Thymus (tissue), 11 donors: Measurements from ENCODE around the gene SLC4A4. TPM values are rescaled to one million over a fixed set of nuclear protein-coding genes. Genes with fewer than 3 reads are reported as not detected.

Source experiments
- DNase-seq, 9 donors: peaks; one replicate each; pipeline ENCODE4 v3.0.0-alpha.2; 2013; ENCODE audit warnings: low spot score in 9 of 9, low read depth in 6 of 9, missing footprints in 1 of 9
- H3K27ac ChIP-seq, 2 donors: one replicate each; pipeline ENCODE4 v1.5.1; 2013; ENCODE audit warnings: control low read depth in 1 of 2, low read depth in 1 of 2, low read length in 1 of 2, mild to moderate bottlenecking in 1 of 2, moderate library complexity in 1 of 2
- H3K27me3 ChIP-seq, 2 donors: one replicate each; pipeline ENCODE4 v1.5.1; 2013; ENCODE audit warnings: low read length in 1 of 2; ENCODE audit not compliant: control insufficient read depth in 2 of 2, insufficient read depth in 1 of 2
- H3K36me3 ChIP-seq, 2 donors: one replicate each; pipeline ENCODE4 v1.5.1; 2013; ENCODE audit warnings: low read length in 1 of 2, mild to moderate bottlenecking in 1 of 2, moderate library complexity in 1 of 2; ENCODE audit not compliant: control insufficient read depth in 2 of 2, insufficient read depth in 2 of 2
- H3K4me1 ChIP-seq, 2 donors: one replicate each; pipeline ENCODE4 v1.5.1; 2013; ENCODE audit warnings: low read length in 2 of 2; ENCODE audit not compliant: control insufficient read depth in 2 of 2, insufficient read depth in 2 of 2
- H3K4me3 ChIP-seq, 2 donors: one replicate each; pipeline ENCODE4 v1.5.1; 2013; ENCODE audit warnings: low read length in 2 of 2, control low read depth in 1 of 2, mild to moderate bottlenecking in 1 of 2
- H3K9me3 ChIP-seq, 2 donors: one replicate each; pipeline ENCODE4 v1.5.1; 2013; ENCODE audit warnings: low read length in 1 of 2, mild to moderate bottlenecking in 1 of 2; ENCODE audit not compliant: control insufficient read depth in 2 of 2, insufficient read depth in 1 of 2
- WGBS: extraction: QIAGEN DNeasy Blood & Tissue Kit; methylation state at CpG from one replicate; pipeline ENCODE4 v1.1.7; 2013; 5-methylcytosine and 5-hydroxymethylcytosine counted together
- polyA plus RNA-seq: library from polyadenylated mRNA; stranded (reverse); fragments of 200-250 nt; gene quantifications from one replicate; pipeline ENCODE4 v1.2.3, GENCODE V29; 2013
- total RNA-seq: library from RNA; stranded (reverse); fragments of 120-200 nt; gene quantifications from one replicate; pipeline ENCODE4 v1.2.4, GENCODE V29; 2013
- donor health status: healthy.

The SLC4A4 gene
- total and polyA plus RNA-seq, 2 donors = 1.7 to 6.8 TPM

DNA sequence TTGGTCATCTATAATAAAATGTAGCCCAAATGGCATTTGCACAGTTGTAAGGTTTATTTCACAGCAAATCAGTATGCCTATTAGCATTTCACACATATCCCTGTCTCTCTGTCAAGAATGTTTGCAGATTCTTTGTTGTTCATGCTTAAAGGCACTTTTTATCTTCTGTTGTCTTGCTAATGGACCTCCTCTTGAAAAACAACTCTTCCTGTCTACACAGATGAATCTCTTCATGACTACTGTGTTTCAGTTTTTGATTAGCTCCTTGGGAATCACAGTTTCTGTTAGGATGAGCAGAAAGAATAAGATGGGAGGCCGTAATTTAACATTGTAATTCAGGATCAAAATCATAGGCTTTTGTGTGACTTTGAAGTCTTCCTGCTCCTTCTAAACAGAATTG, 35.5 kb upstream of the SLC4A4 start:
- Histone ChIP-seq H3K36me3 (no peaks in the 10 kb centered on the region), H3K9me3 (no peaks in the 10 kb centered on the region), H3K4me1 (no peaks in the 10 kb centered on the region), H3K27me3 (no peaks in the 10 kb centered on the region), H3K4me3 (no peak overlapping the region), H3K27ac (no peak overlapping the region)
- DNase-seq = no peak
- WGBS = 95% methylated on average over 1 of the region's 1 CpG

DNA sequence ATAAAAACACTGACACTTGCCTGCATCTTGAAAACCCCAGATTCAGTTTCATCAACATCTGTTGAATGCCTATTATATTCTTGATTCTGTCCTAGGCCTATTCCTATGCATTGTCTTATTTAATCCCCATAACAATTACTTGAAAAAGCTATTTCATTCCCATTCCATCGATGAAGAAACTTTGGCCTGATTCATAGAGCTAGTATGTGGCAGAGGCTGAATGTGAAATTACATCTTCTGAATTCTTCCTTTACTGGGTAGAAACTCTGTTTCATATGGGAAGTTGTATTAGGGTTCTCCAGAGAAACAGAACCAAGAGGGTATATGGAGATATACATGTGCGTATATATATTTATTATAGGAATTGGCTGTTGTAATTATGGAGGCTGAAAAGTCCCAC, 35.0 kb upstream of the SLC4A4 start:
- no peak overlapping the region for H3K27ac ChIP-seq
- peaks cover 0 to 5% of the 10 kb centered on the region in 2 donors for H3K9me3 ChIP-seq
- WGBS = 96% methylated on average over 2 of the region's 2 CpGs

DNA sequence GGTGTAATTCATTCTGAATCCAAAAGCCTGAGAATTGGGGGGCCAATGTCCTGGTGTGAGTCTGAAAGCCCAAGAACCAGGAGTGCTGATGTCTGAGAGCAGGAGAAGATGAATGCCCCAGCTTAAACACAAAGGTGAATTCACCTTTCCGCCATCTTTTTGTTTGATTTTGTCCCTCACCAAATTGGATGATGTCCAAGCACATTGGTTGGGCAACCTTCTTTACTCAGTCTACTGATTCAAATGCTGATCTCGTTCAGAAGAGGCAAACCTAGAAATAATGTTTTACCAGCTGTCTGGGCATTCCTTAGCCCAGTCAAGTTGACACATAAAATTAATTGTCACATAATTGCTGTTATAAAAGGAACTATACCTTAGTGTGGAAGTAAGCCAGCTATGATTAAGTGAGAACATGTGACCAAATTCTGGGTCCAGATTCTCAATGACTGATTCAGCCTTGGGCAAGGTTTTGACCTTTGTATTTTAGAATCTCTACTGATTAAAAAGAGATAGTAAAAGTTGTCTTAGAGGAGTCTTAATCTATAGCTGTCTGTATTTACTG, 34.5 kb upstream of the SLC4A4 start:
- DNase-seq = no peak
- WGBS = 96% methylated on average over 2 of the region's 2 CpGs

More for the DNA sequence above, 35.0 kb upstream of the SLC4A4 start:
- Histone ChIP-seq H3K4me1 (no peaks in the 10 kb centered on the region), H3K36me3 (no peaks in the 10 kb centered on the region), H3K27me3 (no peaks in the 10 kb centered on the region), H3K4me3 (no peak overlapping the region)
- DNase-seq = no peak

DNA sequence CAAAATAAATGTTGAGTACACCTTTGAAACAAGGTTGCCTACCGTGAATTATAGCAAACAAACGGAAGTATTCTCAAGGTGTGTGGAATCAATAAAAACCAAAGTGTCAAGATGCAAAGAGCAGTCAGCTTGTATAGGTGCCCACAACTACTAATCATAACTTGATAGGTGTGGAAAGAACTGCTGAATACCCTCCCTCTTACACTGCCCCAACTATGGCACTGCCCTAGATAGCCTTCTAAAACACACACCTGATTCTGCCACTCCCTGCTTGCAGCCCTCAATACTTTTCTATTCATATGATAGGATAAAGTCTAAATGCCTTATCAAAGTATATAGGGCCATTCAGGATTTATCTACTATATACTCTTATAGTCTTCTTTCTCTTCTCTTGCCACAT, 31.1 kb upstream of the SLC4A4 start:
- Histone ChIP-seq H3K4me3 (no peak overlapping the region), H3K9me3 (peaks cover 0 to 5% of the 10 kb centered on the region in 2 donors), H3K4me1 (no peaks in the 10 kb centered on the region), H3K36me3 (no peaks in the 10 kb centered on the region), H3K27ac (no peak overlapping the region), H3K27me3 (no peaks in the 10 kb centered on the region)
- WGBS = 100% methylated on average over 2 of the region's 2 CpGs
- no peak for DNase-seq

More for the DNA sequence above, 34.5 kb upstream of the SLC4A4 start:
- Histone ChIP-seq H3K9me3 (peaks cover 0 to 5% of the 10 kb centered on the region in 2 donors), H3K36me3 (no peaks in the 10 kb centered on the region), H3K27ac (no peak overlapping the region), H3K4me1 (no peaks in the 10 kb centered on the region), H3K4me3 (no peak overlapping the region), H3K27me3 (no peaks in the 10 kb centered on the region)

DNA sequence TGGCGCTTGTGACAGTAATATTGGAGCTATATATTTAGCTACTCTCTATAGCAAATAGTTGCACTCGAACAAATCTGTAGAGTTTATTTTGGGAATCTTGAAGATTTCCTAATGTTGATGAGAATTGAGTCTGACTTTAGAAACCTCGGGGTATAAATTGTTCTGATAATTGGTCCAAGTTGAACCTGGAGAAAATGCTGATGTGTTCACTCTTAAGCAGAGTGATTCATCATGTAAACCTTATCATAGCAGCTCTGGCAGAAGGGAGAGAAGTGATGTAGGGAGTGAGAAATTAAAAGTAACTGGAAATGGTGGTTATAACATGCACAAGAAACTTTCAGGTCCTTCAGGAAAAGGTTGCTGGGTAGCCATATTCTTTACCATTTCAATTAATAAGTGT, 16.4 kb upstream of the SLC4A4 start:
- H3K36me3 ChIP-seq = no peaks in the 10 kb centered on the region
- no peak for DNase-seq
- 99% methylated on average over 3 of the region's 3 CpGs for WGBS
- no peaks in the 10 kb centered on the region for H3K27me3 ChIP-seq
- H3K4me3 ChIP-seq = no peak overlapping the region
- H3K9me3 ChIP-seq = no peaks in the 10 kb centered on the region
- H3K27ac ChIP-seq = no peak overlapping the region
- H3K4me1 ChIP-seq = no peaks in the 10 kb centered on the region

DNA sequence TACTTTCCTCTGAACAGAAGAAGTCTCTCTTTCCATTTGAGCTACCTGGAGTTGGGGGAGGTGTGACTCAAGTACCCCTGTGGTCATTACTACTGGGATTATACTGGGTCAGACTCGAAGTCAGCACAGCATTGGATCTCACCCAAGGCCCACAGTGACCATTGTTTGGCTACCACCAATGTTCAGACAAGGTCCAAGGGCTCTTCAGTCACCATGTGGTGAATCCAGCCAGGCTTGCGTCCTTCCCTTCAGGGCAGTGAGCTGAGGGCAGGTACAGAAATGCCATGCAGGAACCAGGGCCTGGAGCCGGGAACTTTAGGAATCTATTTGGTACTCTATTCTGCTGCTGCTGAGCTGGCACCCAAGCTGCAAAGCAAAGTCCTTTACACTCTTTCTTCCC, 5.5 kb upstream of the SLC4A4 start:
- Histone ChIP-seq H3K27me3 (no peaks in the 10 kb centered on the region), H3K4me3 (no peak overlapping the region), H3K4me1 (no peaks in the 10 kb centered on the region), H3K27ac (no peak overlapping the region), H3K36me3 (no peaks in the 10 kb centered on the region), H3K9me3 (no peaks in the 10 kb centered on the region)
- DNase-seq = no peak
- 97% methylated on average over 3 of the region's 3 CpGs for WGBS

DNA sequence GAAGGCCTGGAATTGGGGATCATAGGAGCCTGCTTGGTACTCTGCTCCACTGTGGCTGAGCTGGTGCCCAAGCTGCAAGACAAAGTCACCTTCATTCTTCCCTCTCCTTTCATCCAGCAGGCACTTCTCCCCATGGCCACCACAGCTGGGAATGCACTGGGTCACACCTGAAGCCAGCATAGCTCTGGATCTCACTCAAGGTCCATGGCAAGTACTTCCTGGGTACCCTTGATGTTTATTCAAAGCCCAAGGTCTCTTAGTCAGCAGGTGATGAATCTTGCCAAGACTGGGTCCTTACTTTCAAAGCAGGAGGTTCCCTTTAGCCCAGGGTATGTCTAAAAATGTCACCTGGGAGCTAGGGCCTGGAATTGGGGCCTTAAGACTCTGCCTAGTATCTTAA, 4.9 kb upstream of the SLC4A4 start:
- no peak for DNase-seq
- Histone ChIP-seq H3K4me1 (no peaks in the 10 kb centered on the region), H3K4me3 (no peak overlapping the region), H3K27ac (no peak overlapping the region), H3K9me3 (no peaks in the 10 kb centered on the region), H3K36me3 (no peaks in the 10 kb centered on the region), H3K27me3 (no peaks in the 10 kb centered on the region)

DNA sequence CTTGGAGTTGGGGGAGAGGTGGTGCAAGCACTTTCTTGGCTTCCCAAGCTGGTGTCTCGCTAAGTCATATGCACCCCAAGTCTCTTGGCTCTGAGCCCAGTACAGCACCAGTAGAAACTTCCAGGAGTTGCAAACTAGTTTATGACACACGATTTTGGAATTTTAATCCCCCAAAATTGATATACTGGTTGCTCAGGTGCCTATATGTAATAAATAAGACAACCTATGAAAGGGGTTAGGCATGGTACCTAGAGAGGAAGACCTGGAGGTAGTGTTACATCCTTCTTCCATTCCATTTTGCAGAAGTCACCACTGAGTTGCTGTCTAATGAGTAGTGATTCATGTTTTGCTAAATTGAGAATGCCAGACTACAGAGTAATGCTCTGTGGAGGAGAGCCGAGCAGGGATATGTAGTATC, 4.3 kb upstream of the SLC4A4 start:
- 93% methylated on average over 3 of the region's 3 CpGs for WGBS

DNA sequence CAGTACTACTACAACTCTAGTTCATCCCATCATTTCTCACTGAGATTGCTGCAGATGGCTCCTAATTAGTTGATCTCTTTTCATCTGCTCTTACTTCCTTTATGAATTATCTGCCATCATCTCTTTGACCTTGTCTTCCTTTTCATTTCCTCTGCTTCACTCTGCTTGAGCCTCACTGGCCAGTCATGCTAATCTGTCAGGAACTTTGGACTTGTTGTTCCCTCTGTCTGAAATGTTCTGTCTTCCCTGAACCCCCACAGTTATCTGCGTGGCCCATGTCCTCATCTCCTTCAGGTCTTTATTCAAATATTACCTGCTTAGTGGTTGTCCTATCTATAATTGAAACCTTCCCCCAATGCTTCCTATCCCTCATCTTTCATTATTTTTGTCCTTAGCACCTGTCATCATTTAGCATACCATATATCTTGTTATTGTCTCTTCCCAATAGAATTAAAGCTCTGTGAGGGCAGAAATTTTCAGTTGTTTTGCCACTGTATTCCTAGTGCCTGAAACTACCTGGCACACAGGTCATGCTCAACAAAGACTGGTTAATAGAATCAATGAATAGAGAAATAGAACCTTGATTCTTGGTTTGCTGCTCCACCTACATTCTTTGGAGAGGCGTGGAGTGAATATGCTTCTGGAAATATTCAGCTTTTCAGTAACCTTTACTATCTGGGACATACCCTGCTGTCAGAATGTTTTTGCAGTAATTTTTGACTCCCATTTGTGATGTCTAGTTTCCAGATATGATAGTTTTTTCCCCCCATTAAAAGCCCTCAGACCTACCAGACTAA, 5.0 kb downstream of the SLC4A4 start:
- Histone ChIP-seq H3K4me1 (no peaks in the 10 kb centered on the region), H3K27ac (no peak overlapping the region), H3K36me3 (no peaks in the 10 kb centered on the region), H3K27me3 (no peaks in the 10 kb centered on the region), H3K4me3 (no peak overlapping the region), H3K9me3 (no peaks in the 10 kb centered on the region)
- WGBS = 93% methylated on average over 2 of the region's 2 CpGs
- no peak for DNase-seq

More for the DNA sequence above, 4.3 kb upstream of the SLC4A4 start:
- H3K36me3 ChIP-seq = no peaks in the 10 kb centered on the region
- no peak overlapping the region for H3K4me3 ChIP-seq
- H3K27ac ChIP-seq = no peak overlapping the region
- no peaks in the 10 kb centered on the region for H3K9me3 ChIP-seq
- no peaks in the 10 kb centered on the region for H3K27me3 ChIP-seq
- no peaks in the 10 kb centered on the region for H3K4me1 ChIP-seq
- DNase-seq = no peak
